Stimulated activated CD8-positive, alpha-beta memory T cell treated with anti-CD3 and anti-CD28 coated beads, Interleukin-7, amount 100 ng/mL, for 48 hours (primary cell): ENCODE measurements around the gene SOD1.
"Not testable (repeated sequence)": the region's sequence is repeated elsewhere in the genome, so short reads cannot be mapped to it uniquely, and the experiment has no call there.

Experiments
- DNase-seq, 2 donors: peaks; one replicate each; pipeline ENCODE4 v3.0.0-alpha.2; 2020; ENCODE audit warnings: low read depth in 1 of 2; ENCODE audit errors: extremely low read depth in 1 of 2

SOD1 gene

GRCh38 chr21:31659536-31660258, at the start of gene SOD1:
TSS of gene SOD1 (plus strand) at chr21:31659693. CDS start at chr21:31659770, 77 bp downstream.
- peak; percentile 91 to 92 for DNase-seq

GRCh38 chr21:31611445-31611844, 48.0 kb upstream of the SOD1 start:
- DNase-seq, result no peak

- no peak for DNase-seq
Observed at GRCh38 chr21:31612894-31613785, 46.4 kb upstream of the SOD1 start.

GRCh38 chr21:31614705-31615104, 44.8 kb upstream of the SOD1 start:
- DNase-seq, result no peak

- DNase-seq, result no peak
Observed at GRCh38 chr21:31616216-31616615, 43.3 kb upstream of the SOD1 start.

- no peak for DNase-seq
Observed at GRCh38 chr21:31618696-31619430, 40.6 kb upstream of the SOD1 start.

- no peak for DNase-seq
Observed at GRCh38 chr21:31622397-31622796, 37.1 kb upstream of the SOD1 start.

- DNase-seq, result no peak
Observed at GRCh38 chr21:31623664-31624063, 35.8 kb upstream of the SOD1 start.

GRCh38 chr21:31624181-31624580, 35.3 kb upstream of the SOD1 start:
- no peak for DNase-seq

- no peak for DNase-seq
Observed at GRCh38 chr21:31624961-31625491, 34.5 kb upstream of the SOD1 start.

- DNase-seq, result no peak
Observed at GRCh38 chr21:31629972-31630711, 29.4 kb upstream of the SOD1 start.

- DNase-seq, result not testable (repeated sequence)
Observed at GRCh38 chr21:31631881-31632280, 27.6 kb upstream of the SOD1 start.

- DNase-seq, result no peak
Observed at GRCh38 chr21:31634993-31635392, 24.5 kb upstream of the SOD1 start.

- DNase-seq, result no peak
Observed at GRCh38 chr21:31636874-31637273, 22.6 kb upstream of the SOD1 start.

- DNase-seq, result no peak
Observed at GRCh38 chr21:31641416-31641922, 18.0 kb upstream of the SOD1 start.

- no peak for DNase-seq
Observed at GRCh38 chr21:31644643-31645042, 14.8 kb upstream of the SOD1 start.

- no peak for DNase-seq
Observed at GRCh38 chr21:31647650-31648049, 11.8 kb upstream of the SOD1 start.

GRCh38 chr21:31650930-31651329, 8.6 kb upstream of the SOD1 start:
- no peak for DNase-seq

GRCh38 chr21:31651491-31651890, 8.0 kb upstream of the SOD1 start:
- DNase-seq, result not testable (repeated sequence)

- no peak for DNase-seq
Observed at GRCh38 chr21:31654340-31654739, 5.2 kb upstream of the SOD1 start.
